Measurements from ENCODE around the gene STK10. TPM values are rescaled to one million over a fixed set of nuclear protein-coding genes. Genes with fewer than 3 reads are reported as not detected.

The STK10 gene
- total and polyA plus RNA-seq, 8 donors, result 6.6 to 86.6 (median 14.8) TPM

- no peak for TF ChIP-seq POLR2A (IDR thresholded peaks at IDR 0.05)
- H3K36me3 ChIP-seq, result peaks cover 13 to 62% (median 48%) of the 10 kb centered on the region in 4 donors
- no peak overlapping the region for H3K4me3 ChIP-seq
- peak overlapping the region in 1 of 5 donors; percentile 15 for H3K27ac ChIP-seq
- 63 to 69% (median 67%) methylated on average over 6 of the region's 6 CpGs for WGBS, 5 donors
- H3K4me1 ChIP-seq, result peaks cover 5 to 30% (median 20%) of the 10 kb centered on the region in 4 donors
- no peak for DNase-seq
- no peaks in the 10 kb centered on the region for H3K27me3 ChIP-seq
- no peaks in the 10 kb centered on the region for H3K9me3 ChIP-seq
- intact Hi-C loops (cut with DNase I; ENCODE audit: low total_unique reads), result no loop called here
These were observed 90.0 kb downstream of the STK10 start for GRCh38 chr5:172098046-172098445.

- H3K36me3 ChIP-seq, result peaks cover 17 to 62% (median 49%) of the 10 kb centered on the region in 4 donors
- H3K4me3 ChIP-seq, result no peak overlapping the region
- TF ChIP-seq, protein P1, sequence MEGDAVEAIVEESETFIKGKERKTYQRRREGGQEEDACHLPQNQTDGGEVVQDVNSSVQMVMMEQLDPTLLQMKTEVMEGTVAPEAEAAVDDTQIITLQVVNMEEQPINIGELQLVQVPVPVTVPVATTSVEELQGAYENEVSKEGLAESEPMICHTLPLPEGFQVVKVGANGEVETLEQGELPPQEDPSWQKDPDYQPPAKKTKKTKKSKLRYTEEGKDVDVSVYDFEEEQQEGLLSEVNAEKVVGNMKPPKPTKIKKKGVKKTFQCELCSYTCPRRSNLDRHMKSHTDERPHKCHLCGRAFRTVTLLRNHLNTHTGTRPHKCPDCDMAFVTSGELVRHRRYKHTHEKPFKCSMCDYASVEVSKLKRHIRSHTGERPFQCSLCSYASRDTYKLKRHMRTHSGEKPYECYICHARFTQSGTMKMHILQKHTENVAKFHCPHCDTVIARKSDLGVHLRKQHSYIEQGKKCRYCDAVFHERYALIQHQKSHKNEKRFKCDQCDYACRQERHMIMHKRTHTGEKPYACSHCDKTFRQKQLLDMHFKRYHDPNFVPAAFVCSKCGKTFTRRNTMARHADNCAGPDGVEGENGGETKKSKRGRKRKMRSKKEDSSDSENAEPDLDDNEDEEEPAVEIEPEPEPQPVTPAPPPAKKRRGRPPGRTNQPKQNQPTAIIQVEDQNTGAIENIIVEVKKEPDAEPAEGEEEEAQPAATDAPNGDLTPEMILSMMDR (IDR thresholded peaks at IDR 0.05), result no peak
- no peak for TF ChIP-seq POLR2AphosphoS5 (IDR thresholded peaks at IDR 0.05)
- TF ChIP-seq EP300 (IDR thresholded peaks at IDR 0.05), result no peak
- TF ChIP-seq POLR2A (IDR thresholded peaks at IDR 0.05), result no peak
- peak overlapping the region in 2 of 5 donors; percentile 15 to 41 for H3K27ac ChIP-seq
- H3K4me1 ChIP-seq, result peaks cover 0 to 23% (median 13%) of the 10 kb centered on the region in 4 donors
- intact Hi-C loops (cut with DNase I; ENCODE audit: low total_unique reads), result no loop called here
- DNase-seq, result peak in 1 of 2 donors; percentile 72
- 62 to 83% (median 75%) methylated on average over 14 of the region's 14 CpGs for WGBS, 5 donors
- H3K9me3 ChIP-seq, result no peaks in the 10 kb centered on the region
- H3K27me3 ChIP-seq, result no peaks in the 10 kb centered on the region
These were observed 90.7 kb downstream of the STK10 start for GRCh38 chr5:172097356-172097755.

- Histone ChIP-seq H3K27me3 (no peaks in the 10 kb centered on the region), H3K9me3 (no peaks in the 10 kb centered on the region), H3K27ac (no peak overlapping the region), H3K36me3 (peaks cover 17 to 60% (median 52%) of the 10 kb centered on the region in 4 donors), H3K4me1 (peaks cover 0 to 18% (median 7%) of the 10 kb centered on the region in 4 donors), H3K4me3 (no peak overlapping the region)
- TF ChIP-seq, protein P1 (IDR thresholded peaks at IDR 0.05), result no peak
- TF ChIP-seq POLR2AphosphoS5 (IDR thresholded peaks at IDR 0.05) (no peak), EP300 (IDR thresholded peaks at IDR 0.05) (no peak), POLR2A (IDR thresholded peaks at IDR 0.05) (no peak)
- WGBS, 5 donors, result 90 to 95% (median 95%) methylated on average over 21 of the region's 21 CpGs
- no peak for DNase-seq
- intact Hi-C loops (cut with DNase I; ENCODE audit: low total_unique reads), result no loop called here
These were observed 91.7 kb downstream of the STK10 start for GRCh38 chr5:172096207-172096940.

DNA sequence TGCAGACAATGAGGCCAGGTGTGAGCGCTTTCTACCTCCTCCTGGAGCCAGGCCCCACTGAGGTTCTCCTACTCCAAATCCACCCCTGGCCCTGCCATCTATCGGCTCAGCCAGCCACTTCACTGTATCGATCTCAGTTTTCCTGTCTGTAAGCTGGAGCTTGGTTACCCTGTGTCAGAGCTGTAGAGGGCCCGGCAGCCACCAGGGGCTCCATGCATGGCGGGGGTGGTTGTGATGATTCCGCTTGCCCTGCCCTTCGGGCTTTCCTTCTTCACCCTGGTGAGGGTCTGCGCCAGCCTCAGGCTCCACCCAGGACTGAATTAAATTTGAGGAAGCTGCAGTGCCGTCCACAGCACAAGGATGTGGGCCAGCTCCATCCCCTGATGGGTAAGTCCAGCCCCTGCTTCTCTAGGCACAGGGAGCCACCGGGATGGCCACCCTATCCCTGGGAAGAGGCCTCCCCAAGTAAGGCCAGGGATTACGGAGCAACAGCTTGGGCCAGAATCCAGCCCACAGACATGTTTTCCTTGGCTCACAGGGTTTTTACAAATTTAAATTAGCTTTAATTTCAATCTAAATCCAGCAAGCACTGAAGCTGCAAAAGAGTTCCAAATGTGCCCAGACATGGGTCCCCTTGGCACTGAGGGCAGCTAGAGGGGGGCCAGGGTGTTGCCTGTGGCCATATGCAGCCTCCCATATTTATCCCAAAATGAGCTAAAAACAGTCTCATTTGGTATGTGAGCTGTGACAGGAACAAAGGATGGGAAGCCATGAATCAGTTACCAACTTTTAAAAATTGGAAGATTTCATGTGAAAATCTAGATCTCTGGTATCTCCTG lies 92.4 kb downstream of the STK10 start:
- intact Hi-C loops (cut with DNase I; ENCODE audit: low total_unique reads), result no loop called here

More for the DNA sequence above, 92.4 kb downstream of the STK10 start:
- TF ChIP-seq, protein P1 (IDR thresholded peaks at IDR 0.05), result no peak
- TF ChIP-seq POLR2A (IDR thresholded peaks at IDR 0.05), result no peak
- TF ChIP-seq EP300 (IDR thresholded peaks at IDR 0.05), result no peak
- no peak for TF ChIP-seq POLR2AphosphoS5 (IDR thresholded peaks at IDR 0.05)
- H3K27me3 ChIP-seq, result no peaks in the 10 kb centered on the region
- DNase-seq, result no peak
- H3K4me3 ChIP-seq, result no peak overlapping the region
- no peak overlapping the region for H3K27ac ChIP-seq
- 79 to 94% (median 92%) methylated on average over 11 of the region's 11 CpGs for WGBS, 5 donors
- no peaks in the 10 kb centered on the region for H3K9me3 ChIP-seq
- H3K36me3 ChIP-seq, result peaks cover 17 to 58% (median 52%) of the 10 kb centered on the region in 4 donors
- peaks cover 0 to 18% (median 7%) of the 10 kb centered on the region in 4 donors for H3K4me1 ChIP-seq

Data from stomach (tissue), 9 donors.